RPMI7951 (cell line): ENCODE results near the gene PLA2G6. TPM values are rescaled to one million over a fixed set of nuclear protein-coding genes. Genes with fewer than 3 reads are reported as not detected.

Experiments used
- DNase-seq: peaks from one replicate; pipeline ENCODE4 v3.0.0-alpha.2; 2012; ENCODE audit warnings: low read depth
- total RNA-seq: library from RNA; depleted of rRNA; stranded (reverse); fragments of >200 nt; shearing (Covaris generic); gene quantifications from 2 replicates; pipeline ENCODE4 v1.2.3, GENCODE V29; 2014; rRNA removed

The PLA2G6 gene
- total RNA-seq, 1 experiment from 2014 or later = 3.7 TPM

- no peak for DNase-seq
These were observed 111.2 kb downstream of the PLA2G6 start for GRCh38 chr22:38070250-38070921.

GRCh38 chr22:38069372-38070249 is 112.0 kb downstream of the PLA2G6 start:
- peak; percentile 81 for DNase-seq

GRCh38 chr22:38068641-38069371 is 112.8 kb downstream of the PLA2G6 start:
- no peak for DNase-seq

GRCh38 chr22:38067761-38068360 is 113.8 kb downstream of the PLA2G6 start:
- no peak for DNase-seq

- DNase-seq = no peak
These were observed 114.6 kb downstream of the PLA2G6 start for GRCh38 chr22:38067028-38067415.

- DNase-seq = no peak
These were observed 115.1 kb downstream of the PLA2G6 start for GRCh38 chr22:38066381-38067027.

GRCh38 chr22:38065539-38065938 is 116.1 kb downstream of the PLA2G6 start:
- no peak for DNase-seq

- no peak for DNase-seq
These were observed 118.8 kb downstream of the PLA2G6 start for GRCh38 chr22:38062791-38063190.

Other genes starting within 250 kb of the PLA2G6 start
- gene C22orf23, start 228.2 kb downstream of the PLA2G6 start, total RNA-seq = 0.12 and 0.29 TPM in 2 replicates
- gene POLR2F, start 228.1 kb downstream of the PLA2G6 start, total RNA-seq = 107 and 123 TPM in 2 replicates
- 3.0 and 3.2 TPM in 2 replicates for gene SOX10, start 197.3 kb downstream of the PLA2G6 start, total RNA-seq
- gene PICK1, start 124.4 kb downstream of the PLA2G6 start, total RNA-seq = 6.5 and 12.7 TPM in 2 replicates
- not detected in 2 replicates for gene SLC16A8, start 97.6 kb downstream of the PLA2G6 start, total RNA-seq
- 5.0 and 9.7 TPM in 2 replicates for gene BAIAP2L2, start 71.1 kb downstream of the PLA2G6 start, total RNA-seq
- 6.4 and 9.1 TPM in 2 replicates for gene MAFF, start 20.2 kb upstream of the PLA2G6 start, total RNA-seq
- 33.0 and 34.7 TPM in 2 replicates for gene TMEM184B, start 91.2 kb upstream of the PLA2G6 start, total RNA-seq
- gene CSNK1E, start 135.6 kb upstream of the PLA2G6 start, total RNA-seq = 68.1 and 82.1 TPM in 2 replicates